K562 (cell line): ENCODE measurements around the gene AP3S1. TPM values are rescaled to one million over a fixed set of nuclear protein-coding genes. Genes with fewer than 3 reads are reported as not detected.
A peak's percentile ranks its signal among the peaks of the same experiment; 100 is the strongest.

ENCODE experiments used
- ATAC-seq: fragments of 200-7000 bp; cut with Tn5 transposase; 3 replicates; pipeline ENCODE4 v1.9.1; 2020; ENCODE audit warnings: moderate library complexity
- BruUV-seq: library from RNA; stranded (reverse); fragments of 400-500 nt; replicated peaks from 2 replicates; lab custom pipeline; 2021; lab: Mats Ljungman, UMichigan
- CTCF ChIA-PET: fragments of 300-600 bp; formaldehyde crosslinking; extraction: SDS; loops from one replicate; lab custom pipeline; 2021; ENCODE audit warnings: low intra/inter-chr PET ratio; lab: Yijun Ruan, JAX
- POLR2A ChIA-PET: fragments of 300-600, 350-650 bp; sonication (Branson Sonifier 250); formaldehyde crosslinking; extraction: SDS; loops from one replicate; lab custom pipeline; 2021; ENCODE audit warnings: antibody characterized with exemption, inconsistent platforms; lab: Yijun Ruan, JAX
- DNase-seq, 4 experiments: peaks; one replicate each; pipeline versions ENCODE4 v3.0.0 to v3.0.0-alpha.2; 2011 to 2018; ENCODE audit warnings: low spot score in 3 of 4, mixed read lengths in 3 of 4; ENCODE audit errors: extremely low read depth in 1 of 4
- FAIRE-seq: peaks from 2 replicates; lab custom pipeline; 2011; peaks lifted over from hg19 to GRCh38; lab: Jason Lieb, UNC
- H2AFZ ChIP-seq: 2 replicates; pipeline ENCODE4 v1.6.0; 2011; ENCODE audit warnings: low read depth, low read length, control low read depth, inconsistent platforms
- H3K27ac ChIP-seq: fragments of 200-600 bp; 3 replicates; pipeline ENCODE4 v1.8.0; 2011; ENCODE audit warnings: low read depth, mild to moderate bottlenecking, control low read depth, inconsistent platforms, low read length, moderate library complexity, mixed read lengths; ENCODE audit errors: extremely low read depth
- H3K27me3 ChIP-seq, 2 experiments: fragments of 300-600 bp in 1 of 2; 2 replicates in 1 of 2; 3 replicates in 1 of 2; pipeline versions ENCODE4 v1.6.0 to v1.8.0; 2011; ENCODE audit warnings: inconsistent platforms in 2 of 2, low read length in 2 of 2, mild to moderate bottlenecking in 1 of 2, mixed read lengths in 1 of 2, moderate library complexity in 1 of 2; ENCODE audit not compliant: control insufficient read depth in 2 of 2, insufficient read depth in 2 of 2
- H3K36me3 ChIP-seq: fragments of 300-600 bp; 3 replicates; pipeline ENCODE4 v1.8.0; 2011; ENCODE audit warnings: mild to moderate bottlenecking, low read length, inconsistent platforms; ENCODE audit not compliant: control insufficient read depth, insufficient read depth
- H3K4me1 ChIP-seq, 2 experiments: fragments of 200-600 bp in 1 of 2; replicated peaks in 1 of 2; 2 replicates in 1 of 2; 3 replicates in 1 of 2; pipeline versions ENCODE4 v1.5.1 to v1.8.0; 2011; ENCODE audit warnings: inconsistent platforms in 2 of 2, low read length in 2 of 2, mild to moderate bottlenecking in 1 of 2, mixed read lengths in 1 of 2, moderate library complexity in 1 of 2; ENCODE audit not compliant: control insufficient read depth in 2 of 2, insufficient read depth in 2 of 2
- H3K4me2 ChIP-seq: 2 replicates; pipeline ENCODE4 v1.6.1; 2011; ENCODE audit warnings: low read length, control low read depth, inconsistent platforms, mixed read lengths; ENCODE audit not compliant: insufficient read depth
- H3K4me3 ChIP-seq: fragments of 200-600 bp; sonication (generic), shearing (Covaris generic); 2 replicates; pipeline ENCODE4 v1.5.1; 2016; ENCODE audit warnings: control low read depth, inconsistent platforms
- H3K79me2 ChIP-seq: fragments of 200-600 bp; 3 replicates; pipeline ENCODE4 v1.8.0; 2011; ENCODE audit warnings: low read length, inconsistent platforms; ENCODE audit not compliant: control insufficient read depth, insufficient read depth
- H3K9ac ChIP-seq, 2 experiments: 2 replicates each; pipeline versions ENCODE4 v1.6.0 to v1.6.1; 2011; ENCODE audit warnings: low read depth in 2 of 2, low read length in 2 of 2, control low read depth in 1 of 2, inconsistent platforms in 1 of 2, mild to moderate bottlenecking in 1 of 2, mixed read lengths in 1 of 2; ENCODE audit not compliant: insufficient read depth in 1 of 2
- H3K9me1 ChIP-seq: one replicate; pipeline ENCODE4 v1.6.0; 2011; ENCODE audit warnings: inconsistent platforms, mild to moderate bottlenecking, low read length, moderate library complexity; ENCODE audit not compliant: control insufficient read depth, insufficient read depth
- H3K9me3 ChIP-seq: replicated peaks from 2 replicates; pipeline ENCODE4 v1.5.1; 2011; ENCODE audit warnings: low read depth, low read length, inconsistent platforms; ENCODE audit not compliant: control insufficient read depth, insufficient read depth
- H4K20me1 ChIP-seq: replicated peaks from 2 replicates; pipeline ENCODE4 v1.6.1; 2011; ENCODE audit warnings: low read length, inconsistent platforms, mixed read lengths; ENCODE audit not compliant: control insufficient read depth, insufficient read depth
- C11orf30 ChIP-seq: fragments of 450-650 bp; IDR thresholded peaks from 2 replicates; pipeline ENCODE4 v1.6.1; 2016; ENCODE audit warnings: low read depth, mild to moderate bottlenecking
- FOXK2 ChIP-seq, 2 experiments: fragments of 450-650 bp; IDR thresholded peaks in 1 of 2; conservative IDR thresholded peaks in 1 of 2; 2 replicates each; pipeline ENCODE4 v1.6.1; 2016; ENCODE audit warnings: low read depth in 2 of 2, mild to moderate bottlenecking in 1 of 2
- RBBP5 ChIP-seq: fragments of 200-600 bp; sonication (generic); IDR thresholded peaks from 2 replicates; pipeline ENCODE4 v1.6.1; 2012; ENCODE audit warnings: borderline replicate concordance, mild to moderate bottlenecking, low read length, control low read depth, inconsistent platforms; ENCODE audit not compliant: insufficient read depth, poor library complexity, severe bottlenecking
- ZNF316 ChIP-seq: fragments of 450-650 bp; IDR thresholded peaks from 2 replicates; pipeline ENCODE4 v1.6.1; 2016
- WGBS: fragments of 100-300 bp; shearing (Covaris generic); methylation state at CpG from one replicate; pipeline ENCODE4 v1.1.6; 2016; ENCODE audit warnings: low coverage, mixed read lengths; ENCODE audit not compliant: insufficient coverage; ENCODE audit errors: missing lambda C conversion rate; 5-methylcytosine and 5-hydroxymethylcytosine counted together
- in situ Hi-C: fragments of 300-500 bp; cut with MboI; formaldehyde crosslinking; loops from 4 replicates; pipeline ENCODE4 v1.15.0; 2018; ENCODE audit warnings: inconsistent platforms, mixed read lengths
- intact Hi-C: fragments of 100-400 bp; cut with micrococcal nuclease; formaldehyde crosslinking; loops from 2 replicates; pipeline ENCODE4 v1.14.2; 2022
- polyA plus RNA-seq, 8 experiments: library from polyadenylated mRNA; depleted of rRNA in 4 of 8; stranded (reverse) in 5 of 8; unstranded in 3 of 8; fragments of >200 nt; fragmentation: Nextera tagmentation in 2 of 8; fragmentation: Illumina TruSeq in 1 of 8; extraction: Ambion mirVana in 2 of 8; extraction: Trizol in 1 of 8; gene quantifications; 2 replicates each; pipeline versions ENCODE4 v1.2.1 to v1.2.3, GENCODE V29; 2011 to 2014; ENCODE audit warnings: inconsistent platforms in 1 of 8, missing spikeins in 1 of 8
- total RNA-seq, 7 experiments: library from RNA; depleted of rRNA in 6 of 7; stranded (reverse); fragments of >200 nt in 6 of 7; fragmentation: Illumina TruSeq in 2 of 7; extraction: Trizol in 2 of 7; gene quantifications; 2 replicates each; pipeline versions ENCODE4 v1.2.1 to v1.2.3, GENCODE V29; 2011 to 2021; ENCODE audit warnings: low replicate concordance in 1 of 7
- TF ChIP-seq, protein P1 (sequence below), 2 experiments: fragments of 450-650 bp; conservative IDR thresholded peaks; 2 replicates each; pipeline ENCODE4 v1.6.1; 2017; ENCODE audit warnings: mild to moderate bottlenecking in 2 of 2, moderate library complexity in 2 of 2
- TF ChIP-seq, protein P2 (sequence below): sonication (generic); formaldehyde crosslinking; IDR thresholded peaks from 2 replicates; pipeline ENCODE4 v1.8.1; 2023; ENCODE audit warnings: mild to moderate bottlenecking, missing genetic modification reagents
- TF ChIP-seq, protein P3 (sequence below): fragments of 250-450 bp; sonication (Bioruptor Pico); IDR thresholded peaks from 2 replicates; pipeline ENCODE4 v1.8.0; 2022; ENCODE audit warnings: inconsistent platforms, mild to moderate bottlenecking, moderate library complexity, borderline replicate concordance
- TF ChIP-seq, protein P4 (sequence below), 3 experiments: IDR thresholded peaks in 2 of 3; conservative IDR thresholded peaks in 1 of 3; 2 replicates each; pipeline ENCODE4 v1.5.1; 2011 to 2012; ENCODE audit warnings: low read length in 3 of 3, mild to moderate bottlenecking in 3 of 3, control low read depth in 2 of 3, improper control_type of control experiment in 1 of 3, inconsistent platforms in 1 of 3, low read depth in 1 of 3, mixed read lengths in 1 of 3, moderate library complexity in 1 of 3; ENCODE audit not compliant: insufficient read depth in 2 of 3
- TF ChIP-seq, protein P5 (sequence below): sonication (generic); formaldehyde crosslinking; IDR thresholded peaks from 2 replicates; pipeline ENCODE4 v1.8.0; 2022; ENCODE audit warnings: mild to moderate bottlenecking, low read depth, missing genetic modification reagents
- TF ChIP-seq, protein P6 (sequence below): sonication (generic); formaldehyde crosslinking; IDR thresholded peaks from 2 replicates; pipeline ENCODE4 v1.8.0; 2022; ENCODE audit warnings: missing genetic modification reagents, mild to moderate bottlenecking, borderline replicate concordance

Gene AP3S1
- total and polyA plus RNA-seq, 9 of the 15 experiments (the other 6 are each of a cell fraction or from before 2014, with no cell fraction given), result 46.1 to 106 (median 67.3) TPM

DNA sequence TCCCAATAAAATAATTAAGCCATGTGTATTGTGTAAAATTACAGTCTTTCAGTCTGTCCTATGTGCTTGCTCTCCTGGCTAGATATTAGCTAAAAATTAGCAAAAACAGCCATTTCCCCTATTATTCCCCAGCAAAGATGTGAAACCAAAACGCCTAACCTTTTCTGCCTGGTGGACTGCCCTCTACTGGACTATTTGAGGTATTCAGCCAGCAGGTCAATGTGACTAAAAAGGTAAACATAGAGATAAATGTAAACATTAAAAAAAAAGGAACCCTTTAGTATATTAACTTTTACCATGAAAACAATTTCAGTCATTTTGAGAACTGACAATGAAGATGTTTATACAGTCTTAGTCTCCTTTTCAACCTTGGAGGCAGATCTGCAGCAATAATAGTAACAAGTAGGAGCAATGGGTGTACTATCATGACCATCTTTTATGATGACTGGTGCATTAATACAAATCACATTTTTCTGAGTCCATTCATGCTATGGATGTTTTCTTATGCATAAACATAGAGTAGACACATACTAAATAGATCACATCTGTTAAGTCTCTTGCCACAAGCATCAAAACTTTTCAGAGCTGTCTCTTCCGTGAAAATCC, 10.5 kb upstream of the AP3S1 start:
- Histone ChIP-seq H3K9me3 (no peaks in the 10 kb centered on the region), H3K4me3 (no peak overlapping the region), H3K27me3 (no peaks in the 10 kb centered on the region), H2AFZ (no peak overlapping the region), H3K36me3 (peaks cover 65% of the 10 kb centered on the region), H3K79me2 (no peaks in the 10 kb centered on the region), H3K9me1 (no peaks in the 10 kb centered on the region), H3K4me1 (no peaks in the 10 kb centered on the region), H3K4me2 (no peak overlapping the region), H3K9ac (no peak overlapping the region), H3K27ac (no peak overlapping the region), H4K20me1 (no peaks in the 10 kb centered on the region)
- BruUV-seq, result no TSS peak
- 51% methylated on average over 2 of the region's 2 CpGs for WGBS
- peak; percentile 85 for ATAC-seq
- CTCF ChIA-PET, result no interaction called here
- POLR2A ChIA-PET, result no interaction called here
- intact Hi-C loops (loop anchor here (2.0 to 10.0 kb wide), 2 partner anchors 196 to 204 kb away; partner anchors contain the start of gene ARL14EPL), in situ Hi-C loops (no loop called here)
- no peak for FAIRE-seq
- peak; percentile 37 to 53 (median 42) for DNase-seq
- TF ChIP-seq RBBP5 (no peak), FOXK2 (conservative IDR thresholded peaks at IDR 0.05 in 1 of 2, IDR thresholded peaks at IDR 0.05 in 1 of 2; ENCODE audit: low read depth in 2 of 2) (peak; percentile 65 to 74), ZNF316 (peak; percentile 55; the same call in 1 of the 2 replicates), C11orf30 (peak; percentile 33; the same call in 1 of the 2 replicates)
- TF ChIP-seq, protein P1, sequence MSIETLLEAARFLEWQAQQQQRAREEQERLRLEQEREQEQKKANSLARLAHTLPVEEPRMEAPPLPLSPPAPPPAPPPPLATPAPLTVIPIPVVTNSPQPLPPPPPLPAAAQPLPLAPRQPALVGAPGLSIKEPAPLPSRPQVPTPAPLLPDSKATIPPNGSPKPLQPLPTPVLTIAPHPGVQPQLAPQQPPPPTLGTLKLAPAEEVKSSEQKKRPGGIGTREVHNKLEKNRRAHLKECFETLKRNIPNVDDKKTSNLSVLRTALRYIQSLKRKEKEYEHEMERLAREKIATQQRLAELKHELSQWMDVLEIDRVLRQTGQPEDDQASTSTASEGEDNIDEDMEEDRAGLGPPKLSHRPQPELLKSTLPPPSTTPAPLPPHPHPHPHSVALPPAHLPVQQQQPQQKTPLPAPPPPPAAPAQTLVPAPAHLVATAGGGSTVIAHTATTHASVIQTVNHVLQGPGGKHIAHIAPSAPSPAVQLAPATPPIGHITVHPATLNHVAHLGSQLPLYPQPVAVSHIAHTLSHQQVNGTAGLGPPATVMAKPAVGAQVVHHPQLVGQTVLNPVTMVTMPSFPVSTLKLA (conservative IDR thresholded peaks at IDR 0.05), result peak; percentile 25 to 35; a peak in 1 of 4 replicates
- TF ChIP-seq, protein P2, sequence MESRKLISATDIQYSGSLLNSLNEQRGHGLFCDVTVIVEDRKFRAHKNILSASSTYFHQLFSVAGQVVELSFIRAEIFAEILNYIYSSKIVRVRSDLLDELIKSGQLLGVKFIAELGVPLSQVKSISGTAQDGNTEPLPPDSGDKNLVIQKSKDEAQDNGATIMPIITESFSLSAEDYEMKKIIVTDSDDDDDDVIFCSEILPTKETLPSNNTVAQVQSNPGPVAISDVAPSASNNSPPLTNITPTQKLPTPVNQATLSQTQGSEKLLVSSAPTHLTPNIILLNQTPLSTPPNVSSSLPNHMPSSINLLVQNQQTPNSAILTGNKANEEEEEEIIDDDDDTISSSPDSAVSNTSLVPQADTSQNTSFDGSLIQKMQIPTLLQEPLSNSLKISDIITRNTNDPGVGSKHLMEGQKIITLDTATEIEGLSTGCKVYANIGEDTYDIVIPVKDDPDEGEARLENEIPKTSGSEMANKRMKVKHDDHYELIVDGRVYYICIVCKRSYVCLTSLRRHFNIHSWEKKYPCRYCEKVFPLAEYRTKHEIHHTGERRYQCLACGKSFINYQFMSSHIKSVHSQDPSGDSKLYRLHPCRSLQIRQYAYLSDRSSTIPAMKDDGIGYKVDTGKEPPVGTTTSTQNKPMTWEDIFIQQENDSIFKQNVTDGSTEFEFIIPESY (CRISPR knock-in tag), result no peak
- TF ChIP-seq, protein P3, sequence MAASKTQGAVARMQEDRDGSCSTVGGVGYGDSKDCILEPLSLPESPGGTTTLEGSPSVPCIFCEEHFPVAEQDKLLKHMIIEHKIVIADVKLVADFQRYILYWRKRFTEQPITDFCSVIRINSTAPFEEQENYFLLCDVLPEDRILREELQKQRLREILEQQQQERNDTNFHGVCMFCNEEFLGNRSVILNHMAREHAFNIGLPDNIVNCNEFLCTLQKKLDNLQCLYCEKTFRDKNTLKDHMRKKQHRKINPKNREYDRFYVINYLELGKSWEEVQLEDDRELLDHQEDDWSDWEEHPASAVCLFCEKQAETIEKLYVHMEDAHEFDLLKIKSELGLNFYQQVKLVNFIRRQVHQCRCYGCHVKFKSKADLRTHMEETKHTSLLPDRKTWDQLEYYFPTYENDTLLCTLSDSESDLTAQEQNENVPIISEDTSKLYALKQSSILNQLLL, result no peak
- TF ChIP-seq, protein P4, sequence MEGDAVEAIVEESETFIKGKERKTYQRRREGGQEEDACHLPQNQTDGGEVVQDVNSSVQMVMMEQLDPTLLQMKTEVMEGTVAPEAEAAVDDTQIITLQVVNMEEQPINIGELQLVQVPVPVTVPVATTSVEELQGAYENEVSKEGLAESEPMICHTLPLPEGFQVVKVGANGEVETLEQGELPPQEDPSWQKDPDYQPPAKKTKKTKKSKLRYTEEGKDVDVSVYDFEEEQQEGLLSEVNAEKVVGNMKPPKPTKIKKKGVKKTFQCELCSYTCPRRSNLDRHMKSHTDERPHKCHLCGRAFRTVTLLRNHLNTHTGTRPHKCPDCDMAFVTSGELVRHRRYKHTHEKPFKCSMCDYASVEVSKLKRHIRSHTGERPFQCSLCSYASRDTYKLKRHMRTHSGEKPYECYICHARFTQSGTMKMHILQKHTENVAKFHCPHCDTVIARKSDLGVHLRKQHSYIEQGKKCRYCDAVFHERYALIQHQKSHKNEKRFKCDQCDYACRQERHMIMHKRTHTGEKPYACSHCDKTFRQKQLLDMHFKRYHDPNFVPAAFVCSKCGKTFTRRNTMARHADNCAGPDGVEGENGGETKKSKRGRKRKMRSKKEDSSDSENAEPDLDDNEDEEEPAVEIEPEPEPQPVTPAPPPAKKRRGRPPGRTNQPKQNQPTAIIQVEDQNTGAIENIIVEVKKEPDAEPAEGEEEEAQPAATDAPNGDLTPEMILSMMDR (IDR thresholded peaks at IDR 0.05 in 2 of 3, conservative IDR thresholded peaks at IDR 0.05 in 1 of 3; ENCODE audit: insufficient read depth in 2 of 3, low read depth in 1 of 3, low read length in 3 of 3), result peak; percentile 54 to 66 (median 65)
- TF ChIP-seq, protein P5, sequence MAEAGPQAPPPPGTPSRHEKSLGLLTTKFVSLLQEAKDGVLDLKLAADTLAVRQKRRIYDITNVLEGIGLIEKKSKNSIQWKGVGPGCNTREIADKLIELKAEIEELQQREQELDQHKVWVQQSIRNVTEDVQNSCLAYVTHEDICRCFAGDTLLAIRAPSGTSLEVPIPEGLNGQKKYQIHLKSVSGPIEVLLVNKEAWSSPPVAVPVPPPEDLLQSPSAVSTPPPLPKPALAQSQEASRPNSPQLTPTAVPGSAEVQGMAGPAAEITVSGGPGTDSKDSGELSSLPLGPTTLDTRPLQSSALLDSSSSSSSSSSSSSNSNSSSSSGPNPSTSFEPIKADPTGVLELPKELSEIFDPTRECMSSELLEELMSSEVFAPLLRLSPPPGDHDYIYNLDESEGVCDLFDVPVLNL (CRISPR knock-in tag), result no peak
- TF ChIP-seq, protein P6, sequence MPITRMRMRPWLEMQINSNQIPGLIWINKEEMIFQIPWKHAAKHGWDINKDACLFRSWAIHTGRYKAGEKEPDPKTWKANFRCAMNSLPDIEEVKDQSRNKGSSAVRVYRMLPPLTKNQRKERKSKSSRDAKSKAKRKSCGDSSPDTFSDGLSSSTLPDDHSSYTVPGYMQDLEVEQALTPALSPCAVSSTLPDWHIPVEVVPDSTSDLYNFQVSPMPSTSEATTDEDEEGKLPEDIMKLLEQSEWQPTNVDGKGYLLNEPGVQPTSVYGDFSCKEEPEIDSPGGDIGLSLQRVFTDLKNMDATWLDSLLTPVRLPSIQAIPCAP, result no peak
